ENCODE data around the gene GALNTL6.
"Not testable (repeated sequence)": the region's sequence is repeated elsewhere in the genome, so short reads cannot be mapped to it uniquely, and the experiment has no call there.

GALNTL6 gene

DNA sequence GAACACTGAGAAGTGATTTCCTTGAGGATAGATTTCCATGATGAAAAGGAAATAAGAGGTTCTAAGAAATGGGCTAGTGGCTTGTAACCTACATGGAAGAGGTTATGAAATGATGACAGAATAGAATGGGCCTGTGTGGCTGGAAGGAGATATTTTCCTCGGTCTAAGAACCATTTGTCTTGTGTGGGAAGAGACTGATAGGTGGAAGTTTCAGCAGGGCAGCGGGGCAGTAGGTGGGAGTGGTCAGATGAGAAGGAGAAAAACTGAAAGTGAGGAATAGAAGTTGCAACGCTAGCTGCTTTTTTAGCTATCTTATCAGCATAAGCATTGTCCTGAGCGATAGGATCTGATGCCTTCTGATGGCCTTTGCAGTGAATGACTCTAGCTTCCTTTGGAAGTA is 1144.0 kb downstream of the GALNTL6 start:
- DNase-seq: no peak

DNA sequence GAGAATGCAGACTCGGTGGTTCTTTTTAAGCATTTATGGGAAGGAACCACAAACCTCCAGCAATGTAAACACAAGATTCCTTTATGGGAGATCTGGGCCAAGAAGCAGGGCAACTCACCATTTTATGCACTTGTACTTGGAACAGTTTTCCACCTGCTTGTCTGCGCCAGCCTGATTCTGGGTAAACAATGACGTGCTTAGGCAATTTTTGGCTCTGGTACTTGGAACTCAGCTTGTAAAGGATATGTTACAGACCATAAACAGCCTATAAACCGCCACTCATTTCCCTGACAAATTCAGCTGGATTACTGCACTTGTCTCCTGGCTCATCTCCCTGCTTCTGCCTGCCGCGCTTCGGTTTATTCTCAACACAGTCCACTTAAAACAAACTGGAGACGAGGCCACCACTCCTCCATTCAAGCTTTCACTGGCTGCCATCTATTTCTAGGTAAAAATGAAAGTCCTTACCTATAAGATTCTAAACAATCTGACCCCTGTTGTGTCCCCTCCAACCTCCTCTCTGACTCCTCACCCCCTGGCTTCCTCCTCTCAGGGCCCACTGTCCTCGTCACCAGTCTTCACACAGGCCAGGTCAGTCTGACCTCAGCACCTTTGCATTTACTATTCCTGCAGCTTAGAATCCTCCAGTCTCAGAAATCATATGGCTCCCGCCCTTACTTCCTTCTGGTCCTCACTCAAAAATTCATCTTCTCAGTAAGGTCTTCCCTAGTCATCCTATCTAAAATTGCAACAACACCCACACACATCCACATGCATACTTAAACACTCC is 1149.6 kb downstream of the GALNTL6 start:
- DNase-seq: no peak

DNA sequence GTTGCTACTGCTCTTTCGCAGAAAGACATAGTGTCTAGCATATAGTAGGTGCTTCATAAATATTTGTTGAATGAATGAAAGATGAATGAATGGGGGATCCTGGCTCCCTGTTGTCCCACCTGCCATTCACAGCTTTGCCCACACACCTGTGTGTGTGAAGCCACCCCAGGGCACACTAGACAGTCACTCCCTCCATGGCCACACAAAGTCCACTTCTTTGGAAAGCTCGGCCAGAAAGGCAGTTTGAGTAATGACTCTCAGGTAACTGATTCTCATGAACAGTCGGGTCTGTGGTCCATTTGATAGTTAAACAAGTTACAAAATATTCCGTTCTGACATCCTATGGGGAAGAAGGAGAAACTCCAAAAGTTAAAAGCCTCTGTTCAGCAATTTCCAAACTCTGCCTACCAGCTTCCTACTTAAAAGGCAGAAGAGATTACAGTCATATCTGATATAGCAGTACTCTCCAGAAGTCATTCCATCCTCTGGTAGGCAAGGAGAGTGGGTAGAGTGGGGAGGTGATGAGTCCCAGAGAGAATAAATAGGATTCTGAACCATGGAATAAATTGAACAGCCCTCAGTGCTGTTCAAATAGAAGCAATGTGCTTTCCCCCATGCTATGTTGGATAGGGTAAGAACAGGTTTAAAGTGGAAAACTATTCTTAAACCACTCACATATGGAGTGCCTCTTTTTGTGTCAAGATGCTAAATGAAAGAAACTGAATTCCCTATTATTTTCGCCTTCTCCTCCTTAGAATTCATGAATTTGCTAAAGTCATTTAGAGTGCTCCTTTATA is 1150.5 kb downstream of the GALNTL6 start:
- no peak for DNase-seq

DNA sequence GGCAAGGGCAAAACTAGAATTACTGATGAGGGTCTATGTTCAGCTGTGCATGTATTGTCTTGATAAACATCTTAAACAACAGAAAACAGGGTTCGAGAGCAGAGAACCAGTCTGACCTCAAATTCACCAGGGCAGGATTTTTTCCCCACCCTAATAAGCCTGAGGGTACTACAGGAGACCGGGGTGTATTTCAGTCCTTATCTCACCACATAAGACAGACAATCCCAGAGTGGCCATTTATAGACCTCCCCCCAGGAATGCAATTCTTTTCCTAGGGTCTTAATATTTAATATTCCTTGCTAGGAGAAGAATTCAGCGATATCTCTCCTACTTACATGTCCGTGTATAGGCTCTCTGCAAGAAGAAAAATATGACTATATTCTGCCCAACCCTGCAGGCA is 1157.0 kb downstream of the GALNTL6 start:
- not testable (repeated sequence) for DNase-seq

DNA sequence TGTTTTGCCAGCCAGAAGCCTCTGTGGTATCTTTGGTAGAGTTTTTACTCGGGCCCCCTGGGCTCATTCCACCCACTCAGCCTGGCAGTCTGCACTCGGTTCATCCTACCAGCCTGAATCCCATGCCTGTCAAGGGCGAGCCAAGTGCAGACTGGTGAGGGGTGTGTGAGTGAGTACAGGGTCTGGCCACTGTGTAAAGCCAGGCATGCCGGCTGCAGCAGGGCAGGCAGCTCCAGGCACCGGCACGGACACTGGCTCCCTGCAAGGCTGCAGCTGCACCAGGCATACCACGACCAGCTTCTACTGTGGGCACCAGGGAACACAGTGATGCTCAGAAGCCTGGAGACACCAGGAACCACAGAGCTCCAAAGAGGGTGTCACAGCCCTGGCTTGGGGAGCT is 1161.4 kb downstream of the GALNTL6 start:
- no peak for DNase-seq

DNA sequence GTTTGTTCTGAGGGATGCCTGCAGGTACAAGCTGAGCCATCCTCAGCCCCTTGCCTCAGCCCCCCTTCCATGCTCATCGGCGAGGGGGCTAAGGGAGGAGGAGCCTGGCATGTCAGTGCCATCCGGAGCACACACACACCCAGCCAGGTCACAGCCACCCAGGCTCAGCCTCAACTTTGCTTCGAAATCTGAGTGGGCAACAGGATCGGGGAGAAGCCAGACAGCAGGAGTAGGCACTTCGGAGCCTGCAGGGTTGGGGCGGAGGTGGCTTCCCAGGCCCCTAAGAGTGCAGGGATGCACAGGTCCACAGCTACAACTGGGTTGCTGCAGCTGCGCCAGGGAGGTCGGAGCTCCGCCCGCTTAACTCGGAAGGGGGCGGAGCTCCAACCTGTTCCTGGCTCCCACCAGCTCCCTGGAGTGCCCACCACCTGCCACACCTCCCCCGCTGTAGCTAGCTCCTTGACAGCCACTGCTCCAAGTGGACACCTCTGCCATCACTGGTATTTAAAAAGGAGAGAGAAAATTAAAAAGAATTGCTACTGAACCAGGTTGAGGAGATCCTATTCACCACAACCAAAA is 1162.5 kb downstream of the GALNTL6 start:
- no peak for DNase-seq

DNA sequence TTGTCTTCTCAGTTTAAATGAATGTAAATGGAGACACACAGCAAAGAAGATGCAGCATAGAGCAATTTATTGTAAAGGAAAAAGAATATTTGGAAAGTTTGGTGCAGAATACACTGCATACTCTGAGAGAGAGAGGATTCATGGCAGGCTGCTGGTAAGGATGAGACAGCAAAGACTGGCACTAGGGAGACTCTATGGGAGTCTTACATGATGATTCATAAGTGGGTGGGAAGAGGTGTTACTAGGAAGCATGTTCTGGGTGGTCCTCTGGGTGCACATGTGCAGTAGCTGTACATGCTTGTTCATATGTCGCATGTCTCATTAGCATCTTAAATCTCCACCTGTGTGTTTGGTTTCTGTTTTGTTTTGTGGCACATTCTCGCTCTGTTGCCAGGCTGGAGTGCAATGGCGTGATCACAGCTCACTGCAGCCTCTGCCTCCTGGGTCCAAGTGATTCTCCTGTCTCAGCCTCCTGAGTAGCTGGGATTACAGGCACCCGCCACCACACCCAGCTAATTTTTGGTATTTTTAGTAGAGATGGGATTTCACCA is 1164.4 kb downstream of the GALNTL6 start:
- DNase-seq: peak; percentile 27

DNA sequence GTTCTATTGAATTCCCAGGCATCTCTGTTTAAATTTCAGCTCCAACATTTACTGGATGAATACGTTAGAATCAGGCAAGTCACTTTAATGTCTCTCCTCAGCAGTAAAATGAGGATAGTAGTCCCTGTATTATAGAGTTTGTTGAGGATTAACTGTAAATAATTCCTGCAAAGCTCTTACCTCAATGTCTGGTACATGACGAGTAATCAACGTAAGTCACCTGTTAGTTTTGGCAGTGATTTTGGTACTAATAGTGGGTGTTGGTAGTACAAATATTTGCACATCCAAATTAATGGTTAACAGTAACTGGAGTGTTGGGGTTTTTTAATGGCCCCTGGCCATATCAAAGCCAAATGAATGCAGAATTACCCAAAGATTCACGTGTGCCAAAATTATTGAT is 1165.6 kb downstream of the GALNTL6 start:
- DNase-seq: no peak

DNA sequence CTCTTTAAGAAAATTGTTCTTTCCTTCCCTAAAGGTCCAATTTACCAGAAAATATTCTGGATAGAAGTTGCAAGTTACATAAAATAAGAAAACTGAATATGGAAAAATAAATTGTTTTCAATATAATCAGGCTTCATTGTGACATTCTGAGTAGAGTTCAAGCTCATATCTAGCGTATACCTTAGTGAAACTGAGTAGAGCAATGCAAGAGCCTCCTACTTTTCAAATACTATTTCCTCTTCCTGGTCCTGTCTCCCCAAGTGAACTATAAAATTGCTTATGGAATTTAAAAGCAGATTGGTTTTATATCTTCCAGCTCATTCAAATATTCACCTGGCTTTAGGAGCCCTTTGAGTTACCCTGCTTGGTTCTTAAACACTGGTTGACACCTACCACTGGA is 1166.1 kb downstream of the GALNTL6 start:
- no peak for DNase-seq

DNA sequence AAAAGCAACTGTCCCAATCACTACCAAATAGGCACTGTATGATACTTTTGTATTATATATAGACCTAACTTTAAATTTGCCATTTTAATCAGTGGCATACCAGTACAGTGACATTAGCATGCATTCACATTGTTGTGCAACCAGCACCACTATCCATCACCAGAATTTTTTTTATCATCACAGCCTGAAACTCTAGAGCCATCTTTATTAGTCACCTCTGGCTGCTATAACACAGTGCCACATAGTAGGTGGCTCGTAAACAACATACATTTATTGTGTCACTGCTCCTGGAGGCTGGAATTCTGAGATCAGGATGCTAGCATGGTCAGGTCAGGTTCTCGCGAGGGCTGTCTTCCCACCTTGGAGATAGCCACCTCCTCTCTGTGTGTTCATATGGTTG is 1167.0 kb downstream of the GALNTL6 start:
- no peak for DNase-seq

DNA sequence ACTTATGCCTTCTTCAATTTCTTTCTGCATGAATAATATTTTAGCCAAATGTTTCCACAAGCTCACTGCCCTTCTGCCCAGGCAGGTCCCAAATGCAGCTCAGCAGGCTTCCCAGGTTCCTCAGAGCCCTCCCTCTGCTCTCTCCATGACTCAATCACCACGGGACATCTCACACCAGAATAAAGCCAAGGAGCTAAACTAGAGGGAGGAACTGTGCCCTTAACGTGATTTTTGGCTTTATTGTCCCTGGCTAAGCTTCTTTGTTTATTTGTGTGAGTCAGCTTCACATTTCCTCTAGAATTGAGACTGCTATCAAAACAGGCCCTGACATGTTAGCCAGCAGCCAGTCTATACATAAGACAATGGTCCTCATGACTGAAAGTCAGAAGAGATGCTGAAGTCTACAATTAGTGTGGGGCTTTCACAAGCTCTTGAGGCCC is 1169.0 kb downstream of the GALNTL6 start:
- DNase-seq: peak; percentile 93

DNA sequence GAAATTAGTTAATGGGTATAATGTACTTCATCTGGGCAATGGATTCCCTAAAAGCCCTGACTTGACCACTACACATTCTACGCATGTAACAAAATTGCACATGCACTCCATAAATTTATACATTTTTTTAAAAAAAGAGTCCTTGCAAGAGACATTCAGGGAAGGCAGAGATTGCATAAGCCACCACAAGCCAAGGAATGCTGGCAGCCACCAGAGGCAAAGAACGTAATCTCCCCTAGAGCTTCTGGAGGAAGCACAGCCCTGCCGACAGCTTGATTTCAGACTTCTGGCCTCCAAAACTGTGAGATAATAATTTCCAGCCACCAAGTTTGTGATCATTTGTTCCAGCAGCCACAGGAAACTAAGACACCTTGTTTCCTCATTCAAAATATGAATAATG is 1169.8 kb downstream of the GALNTL6 start:
- peak; percentile 27 for DNase-seq

DNA sequence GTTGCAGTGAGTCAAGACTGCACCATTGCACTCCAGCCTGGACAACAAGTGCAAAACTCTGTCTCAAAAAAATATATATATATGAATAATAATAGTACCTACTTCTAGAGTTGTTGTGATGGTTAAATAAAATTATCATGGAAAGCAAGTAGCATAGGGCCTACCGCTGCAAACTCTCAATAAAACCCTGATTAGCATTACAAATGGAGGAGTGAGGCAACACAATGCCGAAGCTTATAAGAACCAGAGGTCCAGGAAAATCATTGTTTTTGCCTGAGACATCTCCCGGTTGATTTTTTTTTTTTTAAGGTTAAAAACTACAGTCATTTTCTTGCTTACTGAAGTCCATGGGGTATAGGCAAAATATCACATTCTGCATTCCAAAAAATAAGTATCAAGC is 1170.4 kb downstream of the GALNTL6 start:
- DNase-seq: no peak

DNA sequence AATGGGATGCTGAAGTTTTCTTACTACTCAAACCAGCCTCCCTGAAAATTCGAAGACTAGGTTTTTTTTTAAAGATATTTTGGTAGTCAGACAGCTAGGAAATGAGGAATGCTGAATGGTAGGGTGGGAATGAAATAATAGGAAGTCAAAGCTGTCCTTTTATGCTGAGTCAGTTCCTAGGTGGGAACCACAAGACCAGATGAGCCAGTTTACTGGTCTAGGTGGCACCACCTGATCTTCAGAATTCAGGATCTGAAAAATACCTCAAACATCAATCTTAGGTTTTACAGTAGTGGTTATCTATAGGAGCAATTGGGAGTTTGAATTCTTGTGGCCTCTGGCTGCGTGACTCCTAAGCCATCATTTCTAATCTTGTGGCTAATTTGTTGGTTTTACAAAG is 1172.3 kb downstream of the GALNTL6 start:
- DNase-seq: peak; percentile 27

DNA sequence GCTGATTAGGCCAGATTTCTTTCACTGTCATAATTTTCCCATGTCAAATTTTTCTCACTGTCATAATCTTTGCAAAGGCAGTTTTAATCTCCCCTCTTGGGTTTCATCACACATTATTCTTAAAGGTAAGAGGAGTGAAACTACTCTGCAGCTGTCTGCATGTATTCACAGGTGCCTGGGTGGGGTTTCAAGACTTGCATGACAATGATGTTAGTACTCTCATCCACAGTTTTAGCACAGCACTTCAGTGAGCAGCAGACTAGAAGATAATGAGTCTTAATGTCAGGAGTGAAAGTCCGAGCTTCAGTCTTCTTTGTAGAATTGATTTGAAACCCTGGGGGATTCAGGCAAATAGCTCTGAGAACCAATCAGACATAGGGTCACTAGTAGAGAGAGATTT is 1172.9 kb downstream of the GALNTL6 start:
- no peak for DNase-seq

DNA sequence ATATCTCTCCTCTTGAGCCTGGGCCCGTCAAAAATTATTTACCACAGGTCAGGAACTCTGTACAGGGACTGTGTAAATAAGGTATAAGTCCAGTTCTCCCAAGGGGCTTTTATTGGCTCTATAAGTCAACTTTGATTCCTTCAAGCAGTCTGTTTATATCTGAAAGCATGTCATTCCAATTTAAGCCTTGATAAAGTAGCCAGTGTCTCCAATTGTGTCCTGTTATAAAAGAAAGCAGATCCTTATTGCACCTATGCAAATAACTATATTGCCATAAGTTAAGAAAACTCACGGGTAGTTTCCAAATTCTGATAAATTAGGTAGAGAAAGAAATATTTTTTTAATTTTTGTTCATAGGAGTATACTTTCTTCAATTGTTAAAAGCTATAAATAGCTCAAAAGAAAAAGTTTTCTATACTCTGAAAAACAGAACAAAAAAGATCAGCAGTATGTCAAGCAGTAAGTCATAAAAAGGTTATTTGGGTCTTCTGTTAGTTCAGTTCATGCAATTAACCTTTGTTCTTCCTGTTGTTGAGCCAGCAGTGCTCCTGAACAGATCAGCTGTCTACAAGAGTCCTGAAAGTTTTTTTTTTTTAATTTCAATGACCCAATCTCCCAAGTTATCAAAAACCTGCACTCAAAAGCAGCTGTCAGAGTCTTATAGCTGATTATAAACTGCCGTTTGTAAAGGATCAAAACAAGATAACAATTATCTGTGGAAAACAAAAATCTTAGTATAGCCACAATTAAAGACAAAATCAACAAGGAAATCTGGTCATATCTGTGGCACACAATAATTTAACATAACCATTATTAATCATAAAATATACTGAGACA is 1177.0 kb downstream of the GALNTL6 start:
- no peak for DNase-seq

DNA sequence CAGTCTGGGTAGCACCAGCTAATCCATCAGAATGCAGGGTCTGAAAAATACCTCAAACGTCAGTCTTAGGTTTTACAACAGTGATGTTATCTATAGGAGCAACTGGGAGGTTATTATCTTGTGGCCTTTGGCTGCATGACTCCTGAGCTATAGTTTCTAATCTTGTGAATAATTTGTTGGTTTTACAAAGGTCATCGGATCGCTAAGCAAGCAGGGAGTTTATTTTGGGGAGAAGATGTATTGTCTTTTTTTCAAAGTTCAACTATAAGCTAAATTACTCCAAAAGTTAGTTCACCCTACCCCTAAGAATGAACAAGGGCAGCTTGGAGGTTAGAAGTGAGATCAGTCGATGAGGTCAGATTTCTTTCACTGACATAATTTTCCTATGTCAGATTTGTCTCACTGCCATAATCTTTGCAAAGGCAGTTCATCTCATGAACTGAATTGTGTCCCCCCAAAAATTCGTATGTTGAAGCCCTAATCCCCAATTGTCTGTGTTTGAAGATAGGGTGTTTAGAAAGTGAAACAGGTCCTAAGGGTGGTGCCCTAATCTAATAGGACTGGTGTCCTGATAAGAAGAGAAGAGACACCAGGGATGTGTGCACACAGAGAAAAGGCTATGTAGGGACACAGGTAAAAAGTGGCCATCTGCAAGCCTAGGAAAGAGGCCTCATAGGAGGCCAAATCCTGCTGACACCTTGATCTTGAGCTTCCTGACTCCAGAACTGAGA is 1179.6 kb downstream of the GALNTL6 start:
- DNase-seq: no peak

DNA sequence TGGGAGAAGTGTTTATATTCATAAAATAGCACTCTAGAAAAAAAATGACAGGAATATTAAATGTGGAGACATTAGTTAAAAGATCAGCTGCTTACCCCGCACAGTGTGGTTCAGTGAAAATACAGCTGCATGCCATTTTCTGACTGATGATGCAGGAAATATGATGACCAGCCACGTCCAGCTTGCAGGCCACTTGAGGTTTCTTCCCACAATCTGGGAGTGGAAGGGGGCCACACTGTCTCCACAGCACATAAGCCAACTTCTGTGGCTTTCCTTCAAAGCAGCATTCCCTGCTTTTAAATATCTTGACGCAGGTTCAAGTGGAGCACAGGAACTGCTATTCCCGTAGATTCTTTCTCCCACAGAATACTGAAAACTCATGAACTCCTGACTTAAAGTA is 1182.0 kb downstream of the GALNTL6 start:
- no peak for DNase-seq

DNA sequence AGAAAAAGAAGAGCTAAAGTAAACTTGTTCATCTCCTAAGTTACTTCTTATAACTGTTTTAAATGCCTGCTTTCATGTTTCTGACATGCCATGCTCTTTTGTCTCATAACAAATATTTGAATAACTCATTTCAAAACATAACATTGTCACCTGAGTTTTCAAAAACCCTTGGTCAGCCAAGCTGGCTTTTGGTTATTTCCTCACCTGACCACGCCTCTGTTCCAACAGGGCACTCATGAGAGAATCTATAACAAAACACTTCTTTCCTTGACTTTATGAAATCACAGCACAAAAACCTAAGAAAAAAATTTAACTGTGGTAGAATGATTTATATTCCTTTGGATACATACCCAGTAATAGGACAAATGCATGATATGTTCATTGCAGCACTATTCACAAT is 1182.5 kb downstream of the GALNTL6 start:
- no peak for DNase-seq

DNA sequence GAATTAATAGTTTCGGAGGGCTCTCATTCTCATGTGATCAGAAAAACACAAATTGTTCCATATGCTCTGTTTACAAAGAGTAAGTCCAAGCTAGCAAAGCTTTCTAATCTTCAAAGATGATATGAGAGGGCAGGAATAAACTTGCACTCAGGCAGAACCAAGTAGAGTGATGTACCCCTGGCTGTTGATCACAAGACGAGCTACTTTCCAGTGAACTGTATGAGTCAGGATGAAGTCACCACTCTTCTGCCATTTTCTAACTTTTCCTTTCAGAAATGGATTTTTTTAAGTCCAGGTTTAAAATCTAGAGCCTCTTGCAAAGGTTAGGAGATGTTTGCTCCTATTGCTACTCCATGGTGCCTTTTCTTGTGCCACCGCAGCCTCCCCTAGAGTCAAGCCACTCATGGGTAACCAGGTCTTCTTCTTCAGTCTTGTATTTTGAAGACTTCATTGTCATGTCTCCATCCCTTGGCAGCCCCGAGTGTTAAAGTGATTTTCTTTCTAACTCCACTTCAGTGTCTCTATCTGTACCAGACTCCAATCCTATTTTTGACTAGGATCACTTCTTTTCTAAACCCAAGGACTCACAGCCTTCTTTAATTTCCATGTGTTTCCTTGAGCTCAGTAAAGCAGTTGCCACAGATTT is 1183.5 kb downstream of the GALNTL6 start:
- peak; percentile 80 for DNase-seq

DNA sequence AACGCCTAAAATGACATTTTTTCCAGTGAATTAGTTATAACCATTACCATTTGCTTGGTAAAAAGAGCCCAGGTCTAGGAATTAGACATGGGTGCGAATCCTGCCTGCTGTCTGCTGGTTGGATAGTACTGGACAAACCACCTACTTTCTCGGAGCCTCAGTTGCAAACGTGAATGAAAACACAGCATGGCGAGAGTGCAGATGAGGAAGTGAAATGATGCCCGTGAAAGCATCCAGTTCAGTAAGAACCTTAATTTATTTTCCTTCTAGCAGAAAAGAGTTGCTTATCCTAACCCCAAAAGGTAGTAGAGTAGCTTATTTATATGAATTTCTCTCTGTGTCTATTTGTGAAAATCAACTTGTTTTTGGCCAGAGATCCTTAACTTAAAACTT is 1184.0 kb downstream of the GALNTL6 start:
- DNase-seq: no peak

Data from fibroblast of skin of back (primary cell).